Neural cell (in vitro differentiated cells): Measurements from ENCODE around the gene AGPAT4. TPM values are rescaled to one million over a fixed set of nuclear protein-coding genes. Genes with fewer than 3 reads are reported as not detected.

Source experiments
- H2AFZ ChIP-seq: fragments of 200-600, 300-800 bp; sonication (generic), shearing (Covaris generic); 2 replicates; pipeline ENCODE4 v1.6.0; 2014; ENCODE audit warnings: low read depth, mild to moderate bottlenecking, antibody characterized with exemption, low read length, moderate library complexity
- H3F3A ChIP-seq: fragments of 200-600 bp; shearing (Covaris generic); 2 replicates; pipeline ENCODE4 v1.6.1; 2016; ENCODE audit warnings: mild to moderate bottlenecking, moderate library complexity, mixed read lengths, antibody characterized with exemption, low read length; ENCODE audit not compliant: insufficient read depth, poor library complexity, severe bottlenecking
- H3K27ac ChIP-seq: fragments of 200-600, 300-800 bp; sonication (generic), shearing (Covaris generic); 2 replicates; pipeline ENCODE4 v1.5.1; 2014; ENCODE audit warnings: mild to moderate bottlenecking, low read length, moderate library complexity
- H3K27me3 ChIP-seq: fragments of 300-800, 200-600 bp; sonication (generic), shearing (Covaris generic); 2 replicates; pipeline ENCODE4 v1.6.0; 2014; ENCODE audit warnings: mild to moderate bottlenecking, low read depth, low read length, moderate library complexity; ENCODE audit not compliant: insufficient read depth
- H3K36me3 ChIP-seq: fragments of 300-800, 200-600 bp; sonication (generic), shearing (Covaris generic); 2 replicates; pipeline ENCODE4 v1.5.1; 2014; ENCODE audit warnings: mild to moderate bottlenecking, antibody characterized with exemption, low read length, moderate library complexity; ENCODE audit not compliant: insufficient read depth
- H3K4me2 ChIP-seq: fragments of 300-800, 200-600 bp; sonication (generic), shearing (Covaris generic); 2 replicates; pipeline ENCODE4 v1.6.0; 2014; ENCODE audit warnings: mild to moderate bottlenecking, low read length
- H3K4me3 ChIP-seq: fragments of 300-800, 200-600 bp; sonication (generic), shearing (Covaris generic); 2 replicates; pipeline ENCODE4 v1.5.1; 2014; ENCODE audit warnings: mild to moderate bottlenecking, low read length, moderate library complexity
- H3K79me2 ChIP-seq: fragments of 200-600 bp; shearing (Covaris generic); replicated peaks from 2 replicates; pipeline ENCODE4 v1.6.0; 2014; ENCODE audit warnings: mild to moderate bottlenecking, low read length, moderate library complexity; ENCODE audit not compliant: insufficient read depth
- H3K9ac ChIP-seq: fragments of 300-800, 200-600 bp; sonication (generic), shearing (Covaris generic); 2 replicates; pipeline ENCODE4 v1.6.1; 2016; ENCODE audit warnings: mild to moderate bottlenecking, low read length, mixed read lengths
- H3K9me2 ChIP-seq: fragments of 200-600 bp; shearing (Covaris generic); 2 replicates; pipeline ENCODE4 v1.6.1; 2016; ENCODE audit warnings: mild to moderate bottlenecking, low read length, mixed read lengths; ENCODE audit not compliant: insufficient read depth
- H3K9me3 ChIP-seq: fragments of 200-600, 300-800 bp; sonication (generic), shearing (Covaris generic); 2 replicates; pipeline ENCODE4 v1.6.1; 2016; ENCODE audit warnings: mild to moderate bottlenecking, mixed run types, low read length, moderate library complexity, mixed read lengths
- H4K20me1 ChIP-seq: fragments of 200-600 bp; shearing (Covaris generic); 2 replicates; pipeline ENCODE4 v1.6.1; 2016; ENCODE audit warnings: mild to moderate bottlenecking, mixed run types; ENCODE audit not compliant: insufficient read depth
- EP300 ChIP-seq: fragments of 450-650 bp; conservative IDR thresholded peaks from 2 replicates; pipeline ENCODE4 v1.6.1; 2014; ENCODE audit warnings: antibody characterized with exemption, mild to moderate bottlenecking, moderate library complexity; ENCODE audit not compliant: poor library complexity, severe bottlenecking
- EZH2 ChIP-seq: fragments of 200-600, 300-800 bp; shearing (Covaris generic), sonication (generic); IDR thresholded peaks from 2 replicates; pipeline ENCODE4 v1.6.1; 2014; ENCODE audit warnings: antibody characterized with exemption, low read length, borderline replicate concordance, mild to moderate bottlenecking; ENCODE audit not compliant: insufficient read depth, poor library complexity, severe bottlenecking
- MXI1 ChIP-seq: fragments of 450-650 bp; conservative IDR thresholded peaks from 2 replicates; pipeline ENCODE4 v1.6.1; 2014; ENCODE audit warnings: antibody characterized with exemption, mild to moderate bottlenecking; ENCODE audit not compliant: poor library complexity, severe bottlenecking
- POLR2AphosphoS5 ChIP-seq: IDR thresholded peaks from 2 replicates; pipeline ENCODE4 v1.6.1; 2012
- RAD21 ChIP-seq: fragments of 450-650 bp; conservative IDR thresholded peaks from 2 replicates; pipeline ENCODE4 v1.6.1; 2014; ENCODE audit warnings: antibody characterized with exemption, mild to moderate bottlenecking, moderate library complexity
- SMC3 ChIP-seq: fragments of 450-650 bp; conservative IDR thresholded peaks from 2 replicates; pipeline ENCODE4 v1.6.1; 2014; ENCODE audit warnings: antibody characterized with exemption, mild to moderate bottlenecking, moderate library complexity; ENCODE audit not compliant: poor library complexity
- TAF1 ChIP-seq: IDR thresholded peaks from 2 replicates; pipeline ENCODE4 v1.6.1; 2012; ENCODE audit warnings: low read depth
- polyA plus RNA-seq: library from polyadenylated mRNA; depleted of rRNA; stranded (reverse); fragments of >200 nt; gene quantifications from 2 replicates; pipeline ENCODE4 v1.2.3, GENCODE V29; 2014
- TF ChIP-seq, protein P1 (sequence below): IDR thresholded peaks from 2 replicates; pipeline ENCODE4 v1.6.1; 2012; ENCODE audit warnings: borderline replicate concordance
- TF ChIP-seq, protein P2 (sequence below): fragments of 450-650 bp; IDR thresholded peaks from 2 replicates; pipeline ENCODE4 v1.5.1; 2014; ENCODE audit warnings: antibody characterized with exemption, mild to moderate bottlenecking, moderate library complexity; ENCODE audit not compliant: poor library complexity, severe bottlenecking

AGPAT4 gene
- polyA plus RNA-seq, 1 donor from 2014 or later = 42.6 TPM

DNA sequence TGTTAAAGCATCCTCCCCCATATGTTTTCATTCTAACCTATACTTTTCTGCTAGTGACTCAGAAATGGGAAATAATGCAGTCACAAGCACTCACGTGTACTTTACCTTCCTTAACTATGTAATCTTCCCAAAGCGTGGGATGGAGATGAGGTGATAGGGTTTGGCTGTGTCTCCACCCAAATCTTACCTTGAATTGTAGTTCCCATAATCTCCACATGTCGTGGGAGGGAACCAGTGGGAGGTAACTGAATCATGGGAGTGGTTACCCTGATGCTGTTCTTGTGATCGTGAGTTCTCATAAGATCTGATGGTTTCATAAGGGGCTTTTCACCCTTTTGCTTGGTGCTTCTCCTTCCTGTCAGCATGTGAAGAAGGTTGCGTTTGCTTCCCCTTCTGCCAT lies 35.4 kb downstream of the AGPAT4 start:
- Histone ChIP-seq H3K79me2 (peaks cover 74% of the 10 kb centered on the region), H3K9me2 (no peaks in the 10 kb centered on the region), H3F3A (no peaks in the 10 kb centered on the region), H3K27me3 (no peaks in the 10 kb centered on the region), H3K27ac (no peak overlapping the region), H3K9ac (no peak overlapping the region), H2AFZ (no peak overlapping the region), H3K4me2 (no peak overlapping the region), H3K4me3 (no peak overlapping the region), H4K20me1 (no peaks in the 10 kb centered on the region), H3K36me3 (no peaks in the 10 kb centered on the region), H3K9me3 (no peaks in the 10 kb centered on the region)
- TF ChIP-seq SMC3 = no peak
- TF ChIP-seq MXI1 = no peak
- no peak for TF ChIP-seq EZH2
- TF ChIP-seq, protein P1, sequence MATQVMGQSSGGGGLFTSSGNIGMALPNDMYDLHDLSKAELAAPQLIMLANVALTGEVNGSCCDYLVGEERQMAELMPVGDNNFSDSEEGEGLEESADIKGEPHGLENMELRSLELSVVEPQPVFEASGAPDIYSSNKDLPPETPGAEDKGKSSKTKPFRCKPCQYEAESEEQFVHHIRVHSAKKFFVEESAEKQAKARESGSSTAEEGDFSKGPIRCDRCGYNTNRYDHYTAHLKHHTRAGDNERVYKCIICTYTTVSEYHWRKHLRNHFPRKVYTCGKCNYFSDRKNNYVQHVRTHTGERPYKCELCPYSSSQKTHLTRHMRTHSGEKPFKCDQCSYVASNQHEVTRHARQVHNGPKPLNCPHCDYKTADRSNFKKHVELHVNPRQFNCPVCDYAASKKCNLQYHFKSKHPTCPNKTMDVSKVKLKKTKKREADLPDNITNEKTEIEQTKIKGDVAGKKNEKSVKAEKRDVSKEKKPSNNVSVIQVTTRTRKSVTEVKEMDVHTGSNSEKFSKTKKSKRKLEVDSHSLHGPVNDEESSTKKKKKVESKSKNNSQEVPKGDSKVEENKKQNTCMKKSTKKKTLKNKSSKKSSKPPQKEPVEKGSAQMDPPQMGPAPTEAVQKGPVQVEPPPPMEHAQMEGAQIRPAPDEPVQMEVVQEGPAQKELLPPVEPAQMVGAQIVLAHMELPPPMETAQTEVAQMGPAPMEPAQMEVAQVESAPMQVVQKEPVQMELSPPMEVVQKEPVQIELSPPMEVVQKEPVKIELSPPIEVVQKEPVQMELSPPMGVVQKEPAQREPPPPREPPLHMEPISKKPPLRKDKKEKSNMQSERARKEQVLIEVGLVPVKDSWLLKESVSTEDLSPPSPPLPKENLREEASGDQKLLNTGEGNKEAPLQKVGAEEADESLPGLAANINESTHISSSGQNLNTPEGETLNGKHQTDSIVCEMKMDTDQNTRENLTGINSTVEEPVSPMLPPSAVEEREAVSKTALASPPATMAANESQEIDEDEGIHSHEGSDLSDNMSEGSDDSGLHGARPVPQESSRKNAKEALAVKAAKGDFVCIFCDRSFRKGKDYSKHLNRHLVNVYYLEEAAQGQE = no peak
- no peak for TF ChIP-seq POLR2AphosphoS5
- TF ChIP-seq, protein P2, sequence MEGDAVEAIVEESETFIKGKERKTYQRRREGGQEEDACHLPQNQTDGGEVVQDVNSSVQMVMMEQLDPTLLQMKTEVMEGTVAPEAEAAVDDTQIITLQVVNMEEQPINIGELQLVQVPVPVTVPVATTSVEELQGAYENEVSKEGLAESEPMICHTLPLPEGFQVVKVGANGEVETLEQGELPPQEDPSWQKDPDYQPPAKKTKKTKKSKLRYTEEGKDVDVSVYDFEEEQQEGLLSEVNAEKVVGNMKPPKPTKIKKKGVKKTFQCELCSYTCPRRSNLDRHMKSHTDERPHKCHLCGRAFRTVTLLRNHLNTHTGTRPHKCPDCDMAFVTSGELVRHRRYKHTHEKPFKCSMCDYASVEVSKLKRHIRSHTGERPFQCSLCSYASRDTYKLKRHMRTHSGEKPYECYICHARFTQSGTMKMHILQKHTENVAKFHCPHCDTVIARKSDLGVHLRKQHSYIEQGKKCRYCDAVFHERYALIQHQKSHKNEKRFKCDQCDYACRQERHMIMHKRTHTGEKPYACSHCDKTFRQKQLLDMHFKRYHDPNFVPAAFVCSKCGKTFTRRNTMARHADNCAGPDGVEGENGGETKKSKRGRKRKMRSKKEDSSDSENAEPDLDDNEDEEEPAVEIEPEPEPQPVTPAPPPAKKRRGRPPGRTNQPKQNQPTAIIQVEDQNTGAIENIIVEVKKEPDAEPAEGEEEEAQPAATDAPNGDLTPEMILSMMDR = no peak
- TF ChIP-seq TAF1 = no peak
- TF ChIP-seq RAD21 = no peak
- no peak for TF ChIP-seq EP300

DNA sequence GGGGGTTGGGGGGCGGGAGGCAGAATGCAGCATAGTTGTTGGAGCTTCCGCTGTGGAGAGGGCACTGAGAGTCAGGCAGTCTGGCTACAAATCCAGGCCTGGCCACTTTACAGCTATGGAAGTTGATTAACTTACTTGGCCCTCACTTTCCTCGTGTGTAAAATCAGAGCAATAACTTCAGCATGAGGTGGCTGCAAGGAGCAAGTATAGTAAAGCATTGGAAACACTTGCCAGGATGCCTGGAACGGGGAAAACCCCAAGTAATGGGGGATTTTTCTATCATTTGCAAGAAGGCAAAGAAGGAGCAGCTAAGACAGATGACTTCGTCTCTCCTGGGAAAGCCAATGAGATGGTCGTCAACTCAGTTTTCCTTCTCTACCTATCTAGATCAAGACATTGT lies 35.8 kb downstream of the AGPAT4 start:
- no peaks in the 10 kb centered on the region for H3K9me3 ChIP-seq

More for the DNA sequence above, 35.8 kb downstream of the AGPAT4 start:
- Histone ChIP-seq H3K9ac (no peak overlapping the region), H4K20me1 (no peaks in the 10 kb centered on the region), H3K27me3 (no peaks in the 10 kb centered on the region), H2AFZ (no peak overlapping the region), H3K4me2 (no peak overlapping the region), H3K27ac (no peak overlapping the region), H3K36me3 (no peaks in the 10 kb centered on the region), H3K79me2 (peaks cover 74% of the 10 kb centered on the region), H3F3A (no peaks in the 10 kb centered on the region), H3K9me2 (no peaks in the 10 kb centered on the region), H3K4me3 (no peak overlapping the region)
- TF ChIP-seq SMC3 (no peak), TAF1 (no peak), POLR2AphosphoS5 (no peak), EZH2 (no peak), RAD21 (no peak), MXI1 (no peak), EP300 (no peak)
- TF ChIP-seq, protein P1 = no peak
- TF ChIP-seq, protein P2 = no peak
